Left renal pelvis (tissue), 4 donors: ENCODE measurements around the gene PIAS4. TPM values are rescaled to one million over a fixed set of nuclear protein-coding genes. Genes with fewer than 3 reads are reported as not detected.

Source experiments
- DNase-seq, 4 donors: peaks; one replicate each; pipeline ENCODE4 v3.0.0-alpha.2; 2013; ENCODE audit warnings: low read depth in 4 of 4, low spot score in 3 of 4
- polyA plus RNA-seq, 4 donors: library from polyadenylated mRNA; unstranded; fragments of 120-200 nt; gene quantifications; one replicate each; pipeline ENCODE4 v1.2.1, GENCODE V29; 2013; ENCODE audit not compliant: insufficient read length in 4 of 4

PIAS4 gene
- polyA plus RNA-seq, 4 donors: 25.4 to 37.8 (median 34.0) TPM

- no peak for DNase-seq
Measured at GRCh38 chr19:3976495-3977241, 30.9 kb upstream of the PIAS4 start.

- DNase-seq: no peak
Measured at GRCh38 chr19:3977242-3978143, 30.0 kb upstream of the PIAS4 start.

- no peak for DNase-seq
Measured at GRCh38 chr19:3978145-3978544, 29.4 kb upstream of the PIAS4 start.

- no peak for DNase-seq
Measured at GRCh38 chr19:3979289-3979673, 28.3 kb upstream of the PIAS4 start.

- no peak for DNase-seq
Measured at GRCh38 chr19:3979674-3980352, 27.7 kb upstream of the PIAS4 start.

- DNase-seq: no peak
Measured at GRCh38 chr19:3980353-3981251, 26.9 kb upstream of the PIAS4 start.

- DNase-seq: no peak
Measured at GRCh38 chr19:3981373-3981735, 26.2 kb upstream of the PIAS4 start.

GRCh38 chr19:3981736-3982681, 25.5 kb upstream of the PIAS4 start:
- no peak for DNase-seq

- DNase-seq: no peak
Measured at GRCh38 chr19:3982701-3983541, 24.6 kb upstream of the PIAS4 start.

GRCh38 chr19:3983542-3983914, 24.0 kb upstream of the PIAS4 start:
- no peak for DNase-seq

GRCh38 chr19:3983936-3984583, 23.5 kb upstream of the PIAS4 start:
- no peak for DNase-seq

- DNase-seq: no peak
Measured at GRCh38 chr19:3984584-3984907, 23.0 kb upstream of the PIAS4 start.

GRCh38 chr19:3984908-3985642, 22.5 kb upstream of the PIAS4 start, which contains the start of gene EEF2:
Gene EEF2, minus strand, starts transcription at chr19:3985463. Its CDS starts 83 bp downstream, at chr19:3985380.
- peak; percentile 79 to 89 (median 84) for DNase-seq

- DNase-seq: no peak
Measured at GRCh38 chr19:3985643-3986259, 21.8 kb upstream of the PIAS4 start.

GRCh38 chr19:3986260-3987041, 21.1 kb upstream of the PIAS4 start:
- DNase-seq: peak in 1 of 4 donors; percentile 73
